Measurements from ENCODE around the gene DOCK6. TPM values are rescaled to one million over a fixed set of nuclear protein-coding genes. Genes with fewer than 3 reads are reported as not detected.

DOCK6 gene
- total RNA-seq, 1 experiment from 2014 or later, result 57.9 TPM

GRCh38 chr19:11293433-11294389 is 31.4 kb upstream of the DOCK6 start:
- H3K27me3 ChIP-seq (ENCODE audit: insufficient read depth, low read length), result no peaks in the 10 kb centered on the region
- no CpG with 5 or more reads among the region's 41 CpGs for WGBS (ENCODE audit: extremely low coverage, insufficient read length, low lambda C conversion rate)

More at GRCh38 chr19:11293433-11294389, 31.4 kb upstream of the DOCK6 start:
- Mint-ChIP-seq H3K27ac (peak overlapping the region; percentile 77 to 90 (median 81); a peak in 3 of 7 replicates), H3K9me3 (no peaks in the 10 kb centered on the region), H3K27me3 (ENCODE audit: low read depth) (no peaks in the 10 kb centered on the region; the same call in 1 of the 2 replicates), H3K4me3 (peak overlapping the region; percentile 48 to 66), H3K36me3 (ENCODE audit: insufficient read depth in 1 of 3, low read depth in 3 of 3) (no peaks in the 10 kb centered on the region; a peak in 2 of 7 replicates), H3K4me1 (peaks cover 6 to 16% of the 10 kb centered on the region in 2 experiments)
- Histone ChIP-seq H3K18ac (ENCODE audit: insufficient read length, low read depth, low read length) (no peak overlapping the region), H3K79me2 (ENCODE audit: insufficient read depth, low read length) (no peaks in the 10 kb centered on the region), H2BK12ac (ENCODE audit: insufficient read length, low read depth, low read length) (no peak overlapping the region), H2AK5ac (ENCODE audit: insufficient read length, low read length) (no peak overlapping the region), H3K23me2 (ENCODE audit: insufficient read length, low read depth, low read length, poor library complexity, severe bottlenecking) (no peaks in the 10 kb centered on the region), H2AFZ (ENCODE audit: low read length) (no peak overlapping the region), H4K91ac (ENCODE audit: insufficient read length, low read depth, low read length) (no peak overlapping the region), H3T11ph (ENCODE audit: low read length) (no peak overlapping the region), H4K20me1 (ENCODE audit: control insufficient read depth, insufficient read depth, insufficient read length) (peaks cover 4% of the 10 kb centered on the region), H2BK5ac (ENCODE audit: insufficient read length, low read length) (no peak overlapping the region), H2BK20ac (ENCODE audit: low read depth, low read length, poor library complexity, severe bottlenecking) (no peak overlapping the region), H3K4me2 (ENCODE audit: insufficient read depth, insufficient read length, low read length) (peak overlapping the region; percentile 44), H2BK120ac (ENCODE audit: low read depth, low read length, poor library complexity, severe bottlenecking) (no peak overlapping the region), H2BK15ac (ENCODE audit: low read depth, low read length) (no peak overlapping the region), H4K8ac (replicated peaks; ENCODE audit: insufficient read length, low read depth, low read length) (no peak overlapping the region), H3K27ac (ENCODE audit: insufficient read length, low read depth, low read length) (no peak overlapping the region), H3K23ac (ENCODE audit: insufficient read length, low read depth, low read length) (no peak overlapping the region), H3K14ac (ENCODE audit: insufficient read depth, low read length) (no peak overlapping the region), H3K9ac (ENCODE audit: extremely low read depth, insufficient read length, low read length) (peak overlapping the region; percentile 15), H3K56ac (ENCODE audit: insufficient read length, low read depth, low read length) (no peak overlapping the region), H3K4ac (ENCODE audit: low read depth, low read length) (no peak overlapping the region), H3K79me1 (ENCODE audit: insufficient read depth, low read depth, low read length, poor library complexity, severe bottlenecking) (no peaks in the 10 kb centered on the region), H3K9me3 (ENCODE audit: control insufficient read depth, low read depth, low read length) (no peaks in the 10 kb centered on the region), H3K4me1 (ENCODE audit: insufficient read depth, low read length) (no peaks in the 10 kb centered on the region), H4K5ac (ENCODE audit: insufficient read length, low read depth, low read length) (no peak overlapping the region)
- peak; percentile 97 for TF ChIP-seq CTCF (conservative IDR thresholded peaks at IDR 0.05)
- DNase-seq, result peak; percentile 98

Data from H9 (cell line).